GM08714 (cell line): ENCODE measurements around the gene MEG3.

Experiments
- H3K4me3 ChIP-seq: fragments of 200-500 bp; sonication (Bioruptor generic); 2 replicates; pipeline ENCODE4 v1.5.1; 2014; ENCODE audit warnings: mild to moderate bottlenecking, low read length, inconsistent platforms
- ZNF274 ChIP-seq: IDR thresholded peaks from 2 replicates; pipeline ENCODE4 v1.6.1; 2012; ENCODE audit warnings: mild to moderate bottlenecking, low read depth, low read length

MEG3 gene

DNA sequence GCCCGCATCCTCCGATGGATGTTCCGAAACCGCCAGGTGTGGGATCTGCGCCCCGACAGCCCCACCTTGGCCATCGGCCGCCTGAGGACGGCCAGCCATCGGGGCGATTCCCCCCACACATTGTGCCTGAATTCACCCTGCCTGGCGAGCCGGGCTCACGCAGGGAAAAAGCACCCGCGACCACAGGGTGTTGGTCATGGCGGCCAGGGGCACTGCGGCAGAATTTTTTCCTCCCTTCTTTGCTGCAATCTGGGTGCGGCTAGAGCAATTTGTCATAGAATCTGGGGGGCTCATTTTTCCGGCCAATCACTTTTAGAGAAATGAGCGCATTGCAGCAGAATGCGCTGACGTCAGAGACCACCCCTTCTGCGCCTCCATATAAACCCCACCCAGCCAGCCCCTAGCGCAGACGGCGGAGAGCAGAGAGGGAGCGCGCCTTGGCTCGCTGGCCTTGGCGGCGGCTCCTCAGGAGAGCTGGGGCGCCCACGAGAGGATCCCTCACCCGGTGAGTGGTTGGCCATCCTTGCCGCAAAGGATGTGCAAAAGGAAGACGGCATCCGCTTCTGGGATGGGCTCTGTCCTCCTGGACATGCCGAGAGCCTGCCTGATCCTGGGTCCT, at the start of gene MEG3:
Gene MEG3, plus strand, starts transcription at position 406 of the 619 bp plus-strand sequence.
- no peak within 1 kb of the TSS for H3K4me3 ChIP-seq
- no peak for TF ChIP-seq ZNF274

DNA sequence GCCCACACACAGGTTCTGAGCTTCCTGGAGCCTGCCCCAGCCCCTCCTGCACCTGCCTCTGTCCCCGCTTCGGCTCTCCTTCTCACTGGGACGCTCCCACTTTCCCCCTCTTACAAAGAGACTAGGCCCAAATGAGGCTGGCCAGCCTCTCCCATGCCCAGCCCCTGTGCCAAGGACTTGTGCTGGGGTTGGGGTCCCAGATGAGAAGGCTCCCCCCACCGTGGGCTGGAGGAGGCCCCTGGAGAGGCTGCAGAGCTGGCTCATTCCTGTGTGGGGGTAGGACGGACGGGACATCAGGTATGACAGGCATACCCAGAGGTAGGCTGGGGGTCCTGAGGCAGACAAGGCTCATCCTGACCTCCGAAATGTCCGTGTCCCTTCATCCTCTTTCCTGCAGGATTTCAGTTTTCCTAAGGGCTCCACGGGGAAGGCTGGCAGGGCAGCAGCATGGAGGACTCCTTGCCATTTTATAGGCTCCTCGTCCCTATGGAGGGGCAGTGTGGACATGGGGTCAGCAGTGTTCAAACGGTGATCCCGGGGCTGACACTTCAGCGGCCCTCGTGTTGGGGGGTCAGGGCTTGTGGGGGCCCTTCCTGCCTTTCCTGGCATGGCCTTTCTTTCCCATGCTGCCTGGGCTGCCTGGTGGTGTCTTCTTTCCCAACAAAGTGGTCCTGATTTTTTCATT, 49.1 kb upstream of the MEG3 start:
- no peak for TF ChIP-seq ZNF274
- no peak overlapping the region for H3K4me3 ChIP-seq

DNA sequence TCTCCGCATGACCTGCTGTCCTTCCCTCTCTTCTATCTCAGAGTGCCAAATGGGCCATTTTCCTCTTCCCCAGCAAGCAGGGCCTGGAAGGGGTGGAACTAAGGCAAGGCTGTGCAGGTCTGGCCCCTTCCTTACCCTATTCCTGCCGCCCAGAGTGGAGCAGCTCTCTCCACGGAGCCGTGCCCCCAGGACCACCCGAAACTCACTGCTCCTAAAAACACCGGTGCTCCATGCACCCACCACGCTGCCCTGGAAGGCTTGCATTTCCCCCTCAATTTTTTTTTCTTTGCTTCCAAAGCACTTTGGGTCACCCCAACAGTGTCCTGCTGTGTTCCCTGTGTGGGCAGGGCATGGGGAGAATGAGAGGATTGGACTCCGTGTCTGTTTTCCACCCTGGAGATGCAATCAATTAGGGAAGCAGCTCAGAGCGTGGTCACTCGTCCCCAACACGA, 48.5 kb upstream of the MEG3 start:
- no peak for TF ChIP-seq ZNF274
- no peak overlapping the region for H3K4me3 ChIP-seq

DNA sequence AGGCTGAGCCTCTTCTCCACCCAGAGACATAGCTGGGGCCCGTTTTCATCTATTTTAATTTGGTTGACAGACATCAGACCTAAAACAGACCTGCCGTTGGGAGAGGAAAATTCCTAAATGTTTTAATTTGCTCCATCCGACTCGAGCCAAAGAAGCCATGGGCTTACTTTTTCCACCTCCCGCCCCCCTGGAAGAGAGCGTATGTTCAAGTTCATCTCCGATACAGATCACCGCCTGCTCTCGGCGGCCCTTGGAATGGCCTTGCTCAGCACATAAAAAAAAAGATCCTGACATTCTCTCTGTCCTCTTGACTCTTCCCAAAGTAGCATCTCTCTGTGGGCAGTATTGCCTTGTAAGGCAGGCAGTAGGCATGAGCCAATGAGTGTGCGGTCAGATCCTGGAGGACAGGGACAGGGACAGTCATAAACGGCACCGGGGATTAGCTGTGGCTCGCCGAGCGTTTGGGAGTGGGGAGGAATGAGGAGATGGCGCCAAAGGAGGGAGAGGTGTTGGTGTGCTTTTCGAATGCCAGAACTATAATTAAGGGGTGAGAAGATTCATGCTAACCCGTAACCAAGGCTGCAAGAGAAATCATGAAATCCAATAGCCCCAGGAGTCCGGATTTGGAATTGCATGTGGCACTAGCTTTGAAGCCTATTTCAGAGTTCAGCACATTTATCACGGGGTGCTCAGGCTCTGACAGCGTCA, 47.9 kb upstream of the MEG3 start:
- no peak overlapping the region for H3K4me3 ChIP-seq
- no peak for TF ChIP-seq ZNF274

DNA sequence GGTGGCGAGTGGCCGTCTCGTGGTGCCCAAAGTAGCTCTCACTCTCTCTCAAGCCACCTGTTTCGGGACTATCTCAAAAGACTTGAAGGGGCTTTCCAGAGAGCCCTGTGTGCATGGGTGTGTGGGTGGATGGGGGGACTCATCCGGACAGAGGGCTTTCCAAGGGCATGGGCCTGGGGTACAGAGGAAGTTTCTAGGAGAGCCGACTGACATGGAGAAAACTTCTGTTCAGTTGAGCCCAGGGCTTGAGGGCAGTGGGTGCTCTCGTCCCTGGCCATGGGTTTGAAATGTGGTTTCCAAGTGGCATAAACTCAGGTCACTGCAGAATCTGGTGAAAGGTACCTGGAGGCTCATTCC, 47.4 kb upstream of the MEG3 start:
- no peak overlapping the region for H3K4me3 ChIP-seq
- TF ChIP-seq ZNF274: no peak

DNA sequence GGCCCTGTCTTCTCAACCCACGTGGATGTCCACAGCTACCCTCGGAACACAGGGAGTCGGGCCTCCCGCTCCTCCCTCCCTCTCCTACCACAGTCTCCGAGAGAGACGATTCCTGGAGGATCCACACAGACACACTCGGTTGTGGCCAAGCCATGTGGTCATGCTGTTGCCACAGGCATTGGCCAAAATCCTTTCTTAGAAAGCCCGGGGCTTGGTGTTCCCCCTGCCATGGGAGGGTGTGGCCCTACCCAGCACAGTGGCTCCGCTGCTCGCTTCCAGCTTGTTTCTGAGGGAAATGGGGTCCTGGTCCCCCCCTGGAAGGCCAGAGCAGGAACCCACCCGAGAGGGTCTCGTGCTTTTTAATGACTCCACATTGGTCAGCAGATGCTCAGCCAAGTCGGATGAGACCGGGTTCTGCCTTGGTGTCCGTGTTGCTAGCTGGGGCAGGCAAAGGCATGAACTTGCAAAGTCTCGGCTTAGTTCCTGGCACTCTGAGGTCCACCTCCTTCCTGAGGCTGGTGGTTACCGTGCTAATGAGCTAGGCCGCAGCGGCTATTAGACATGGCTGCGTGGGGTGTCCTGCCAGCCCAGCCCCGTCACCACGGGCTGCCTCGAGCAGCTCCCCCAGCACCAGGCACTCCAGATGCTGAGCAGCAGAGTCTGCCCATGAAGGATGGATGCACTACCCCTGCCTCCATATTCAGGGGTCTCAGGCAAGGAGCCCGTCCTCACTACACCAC, 46.8 kb upstream of the MEG3 start:
- TF ChIP-seq ZNF274: no peak
- no peak overlapping the region for H3K4me3 ChIP-seq

DNA sequence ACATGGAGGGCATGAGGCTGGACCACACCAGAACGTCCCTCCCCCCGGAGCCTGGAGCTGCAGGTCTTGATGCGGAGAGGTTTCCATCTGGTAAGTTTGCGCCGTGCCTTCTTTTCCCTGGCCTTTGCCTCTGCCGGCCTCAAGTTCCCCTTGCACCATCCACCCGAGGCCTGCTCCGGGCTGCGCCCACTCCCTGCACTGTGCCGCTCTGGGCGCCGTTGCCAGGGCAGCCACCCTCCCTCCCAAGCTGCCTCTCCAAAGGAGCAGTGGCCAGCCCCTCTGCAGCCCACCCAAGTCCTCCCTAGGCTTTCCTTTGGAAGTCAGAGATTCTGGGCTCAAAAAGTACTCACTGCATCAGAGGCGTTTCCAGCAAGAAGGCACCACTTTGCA, 46.2 kb upstream of the MEG3 start:
- TF ChIP-seq ZNF274: no peak
- H3K4me3 ChIP-seq: no peak overlapping the region

DNA sequence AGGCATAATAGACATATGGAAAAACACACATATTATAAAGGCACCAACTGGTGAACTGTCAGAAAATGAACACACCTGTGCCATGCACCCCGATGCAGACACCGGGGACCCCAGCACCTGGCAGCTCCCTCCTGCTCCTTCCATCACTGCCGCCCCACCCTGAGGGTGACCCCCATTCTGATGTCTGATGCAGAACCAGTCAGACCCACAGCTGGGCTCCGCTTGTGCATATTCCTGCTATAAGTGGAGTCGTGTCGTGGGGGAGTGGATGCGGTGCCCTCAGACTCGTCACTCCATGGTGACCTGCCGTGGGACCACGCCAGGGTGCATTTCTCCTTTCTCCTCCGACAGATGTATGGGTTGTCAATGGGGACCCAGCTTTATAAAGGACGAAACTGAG, 45.7 kb upstream of the MEG3 start:
- no peak for TF ChIP-seq ZNF274
- no peak overlapping the region for H3K4me3 ChIP-seq

DNA sequence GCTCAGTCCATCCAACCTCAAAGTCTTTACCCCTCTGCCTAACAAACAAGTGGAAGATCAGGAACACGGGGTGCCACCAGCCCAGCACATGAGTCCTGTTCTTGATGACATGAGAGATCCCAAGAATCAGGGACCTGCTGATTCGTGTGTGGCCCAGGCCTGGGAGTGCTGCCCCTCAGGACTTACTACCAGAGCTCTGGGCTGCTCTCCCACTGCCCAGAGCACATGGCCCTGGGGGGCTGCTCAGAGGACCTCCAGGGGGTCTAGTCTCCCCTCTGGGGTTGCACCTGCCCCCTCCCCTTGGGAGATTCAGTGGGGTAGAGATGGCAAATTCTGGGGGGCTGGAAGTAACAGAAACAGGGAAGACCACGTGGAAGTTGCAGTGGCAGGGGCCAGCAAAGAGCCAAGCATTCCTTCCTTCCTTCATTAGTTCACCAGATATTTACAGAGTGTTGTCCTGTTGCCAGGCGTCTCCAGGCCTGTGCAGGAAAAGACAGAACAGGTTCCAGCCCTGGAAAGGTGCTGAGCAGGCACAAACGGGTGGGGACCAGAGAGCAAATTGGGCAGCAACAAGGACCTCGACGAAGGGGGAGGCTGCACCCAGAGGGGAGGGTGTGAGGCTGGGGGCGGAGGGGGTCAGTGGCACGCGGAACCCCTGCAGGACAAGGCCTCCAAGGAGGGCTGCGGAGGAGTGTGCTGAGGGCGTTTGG, 45.1 kb upstream of the MEG3 start:
- H3K4me3 ChIP-seq: no peak overlapping the region
- TF ChIP-seq ZNF274: no peak

DNA sequence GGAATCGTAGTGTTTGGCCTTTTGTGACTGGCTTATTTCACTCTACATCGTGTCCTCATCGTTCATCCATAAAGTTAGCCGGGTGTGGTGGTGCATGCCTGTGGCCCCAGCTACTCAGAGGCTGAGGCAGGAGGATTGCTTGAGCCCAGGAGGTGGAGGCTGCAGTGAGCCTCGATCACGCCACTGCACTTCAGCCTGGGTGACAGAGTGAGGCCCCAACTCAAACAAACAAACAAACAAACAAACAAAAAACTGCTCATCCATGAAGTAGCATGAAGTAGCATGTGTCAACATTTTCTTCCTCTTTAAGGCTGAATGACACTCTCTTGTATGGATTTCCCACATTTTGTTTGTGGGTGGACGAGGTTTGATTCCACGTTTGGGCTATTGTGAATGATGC, 44.0 kb upstream of the MEG3 start:
- H3K4me3 ChIP-seq: no peak overlapping the region
- TF ChIP-seq ZNF274: no peak

DNA sequence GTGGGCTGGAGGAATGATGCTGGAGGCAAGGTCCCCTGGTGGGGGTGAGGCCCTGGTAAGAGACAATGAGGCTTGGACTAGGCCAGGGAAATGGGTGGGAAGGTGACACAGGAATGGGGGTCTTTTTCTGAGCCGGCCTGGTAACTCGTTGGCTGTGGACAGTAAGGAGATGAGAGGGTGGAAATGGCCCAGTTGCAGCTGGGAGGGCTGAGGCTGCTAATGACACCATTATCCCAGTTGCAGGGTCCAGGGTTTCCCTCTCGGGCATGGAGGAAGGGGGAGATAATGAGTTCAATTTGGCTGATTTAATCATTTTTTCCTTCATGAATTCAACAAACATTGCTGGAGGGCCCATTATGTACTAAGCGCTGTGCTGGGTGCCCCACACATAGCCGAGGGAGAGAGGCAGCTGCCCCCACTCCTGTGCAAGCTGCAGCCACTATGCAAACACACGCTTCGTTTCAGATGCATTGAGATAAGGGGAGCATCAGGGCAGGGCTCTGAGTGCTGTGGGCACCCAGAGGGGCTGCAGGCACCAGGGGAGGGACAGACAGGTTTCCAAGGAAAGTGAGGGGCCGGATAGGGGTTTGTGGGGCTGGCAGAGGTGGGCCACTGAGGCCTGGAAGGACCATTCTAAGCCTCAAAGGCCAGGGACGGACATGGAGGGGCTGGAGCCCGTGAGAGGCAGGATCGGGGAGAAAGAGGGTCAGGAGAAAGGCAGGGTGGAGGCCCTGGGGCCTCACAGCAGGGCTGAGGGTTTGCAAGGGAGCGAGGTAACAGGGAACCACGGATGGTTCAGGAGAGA, 43.2 kb upstream of the MEG3 start:
- TF ChIP-seq ZNF274: no peak
- H3K4me3 ChIP-seq: no peak overlapping the region

DNA sequence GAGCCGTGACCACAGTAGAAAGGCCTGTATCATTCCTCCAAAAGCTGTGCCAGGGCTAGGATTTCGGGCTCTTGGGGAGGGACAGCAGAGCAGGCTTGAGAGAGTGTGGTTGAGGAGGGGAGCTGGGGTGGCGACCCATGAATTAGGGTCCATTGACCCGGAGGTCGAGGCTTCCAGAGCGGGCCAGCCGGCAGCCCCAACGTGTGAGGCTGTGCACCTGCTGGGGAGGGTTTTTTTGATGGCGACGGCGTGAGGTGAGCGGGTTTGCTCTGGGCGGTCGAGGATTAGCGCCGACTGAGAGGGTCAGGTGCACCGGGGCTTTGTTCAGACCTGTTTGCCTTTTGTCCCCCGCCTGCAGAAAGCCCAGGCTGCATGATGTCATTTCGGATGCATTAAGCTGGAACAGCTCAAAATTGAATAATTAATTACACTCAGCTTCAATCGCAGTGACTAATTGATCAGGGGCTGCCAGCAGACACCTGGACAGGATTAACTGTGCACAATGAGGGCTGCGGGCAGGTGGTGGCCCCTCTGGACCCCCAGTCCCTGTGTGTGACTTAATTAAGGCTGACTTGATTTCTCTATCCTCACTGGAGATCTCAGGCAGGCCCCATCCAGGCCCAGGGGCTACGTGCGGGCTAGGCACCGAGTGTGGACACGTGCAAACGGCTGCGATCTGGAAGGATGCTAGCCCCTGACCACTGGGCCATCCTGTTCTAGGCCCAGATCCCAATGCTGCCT, 42.1 kb upstream of the MEG3 start:
- no peak for TF ChIP-seq ZNF274
- H3K4me3 ChIP-seq: no peak overlapping the region
